ENCODE results near the gene TSPAN15.

DNA sequence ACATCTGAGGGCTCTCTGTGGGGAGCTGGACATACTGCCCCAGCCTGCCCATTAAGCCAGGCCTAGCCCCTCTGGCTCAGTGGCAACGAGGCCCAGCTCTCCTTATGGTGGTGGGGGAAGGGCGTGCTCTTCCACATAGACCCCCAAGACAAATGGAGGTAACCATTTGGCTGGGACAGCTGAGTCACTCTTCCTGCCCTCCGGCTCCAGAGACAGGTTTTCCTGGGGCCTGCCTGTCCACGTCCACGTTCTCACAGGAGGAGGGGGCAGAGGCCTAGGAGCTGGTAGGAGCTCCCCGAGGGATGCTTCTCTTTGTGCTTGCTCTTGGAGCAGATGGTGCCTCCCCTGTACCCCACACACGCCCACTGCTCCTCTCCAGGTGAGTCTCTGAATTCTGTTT, 33.5 kb downstream of the TSPAN15 start:
- no peak for TF ChIP-seq CTCF (conservative IDR thresholded peaks at IDR 0.05; ENCODE audit: low read depth, low read length)
- TF ChIP-seq EZH2 (IDR thresholded peaks at IDR 0.05; ENCODE audit: low read length, unreplicated experiment) = no peak
- TF ChIP-seq EZH2phosphoT487 (IDR thresholded peaks at IDR 0.05; ENCODE audit: borderline replicate concordance, low read length) = no peak

Data from PC-3 (cell line).